Panc1 (cell line): Measurements from ENCODE around the gene MEIOB. TPM values are rescaled to one million over a fixed set of nuclear protein-coding genes. Genes with fewer than 3 reads are reported as not detected.
"Not testable (repeated sequence)": the region's sequence is repeated elsewhere in the genome, so short reads cannot be mapped to it uniquely, and the experiment has no call there.

Source experiments
- ATAC-seq: fragments of 200-7000 bp; cut with Tn5 transposase; 2 replicates; pipeline ENCODE4 v1.9.1; 2020; ENCODE audit warnings: mild to moderate bottlenecking, moderate library complexity
- BruUV-seq: library from RNA; stranded (reverse); fragments of 400-500 nt; replicated peaks from 2 replicates; lab custom pipeline; 2021; lab: Mats Ljungman, UMichigan
- CTCF ChIA-PET: fragments of 300-600 bp; sonication (Branson Sonifier 250); formaldehyde crosslinking; loops from one replicate; lab custom pipeline; 2022; ENCODE audit warnings: antibody characterized with exemption; lab: Charles Lee
- POLR2A ChIA-PET: fragments of 300-600 bp; sonication (Branson Sonifier 250); formaldehyde crosslinking; loops from one replicate; lab custom pipeline; 2022; ENCODE audit warnings: antibody characterized with exemption; lab: Charles Lee
- DNase-seq: peaks from one replicate; pipeline ENCODE4 v3.0.0-alpha.2; 2010; ENCODE audit warnings: low read depth, low spot score
- H3K27ac ChIP-seq: 2 replicates; pipeline ENCODE4 v1.5.1; 2011; ENCODE audit warnings: mild to moderate bottlenecking, low read length, inconsistent platforms
- H3K27me3 ChIP-seq: fragments of 200-500 bp; sonication (Bioruptor generic); 2 replicates; pipeline ENCODE4 v1.6.0; 2014; ENCODE audit warnings: low read length, inconsistent platforms; ENCODE audit not compliant: control insufficient read depth, insufficient read depth
- H3K36me3 ChIP-seq: fragments of 200-500 bp; sonication (Bioruptor generic); 2 replicates; pipeline ENCODE4 v1.5.1; 2014; ENCODE audit warnings: inconsistent platforms, mild to moderate bottlenecking, low read length, moderate library complexity; ENCODE audit not compliant: control insufficient read depth, insufficient read depth
- H3K4me1 ChIP-seq: 2 replicates; pipeline ENCODE4 v1.5.1; 2011; ENCODE audit warnings: inconsistent platforms, mild to moderate bottlenecking, low read length, moderate library complexity; ENCODE audit not compliant: control insufficient read depth, insufficient read depth
- H3K4me3 ChIP-seq, 2 experiments: 2 replicates each; pipeline ENCODE4 v1.5.1; 2011 to 2012; ENCODE audit warnings: low read depth in 2 of 2, low read length in 2 of 2, mild to moderate bottlenecking in 2 of 2, inconsistent platforms in 1 of 2, moderate library complexity in 1 of 2
- H3K9me3 ChIP-seq: fragments of 200-500 bp; sonication (Bioruptor generic); 2 replicates; pipeline ENCODE4 v1.5.1; 2014; ENCODE audit warnings: low read depth, mild to moderate bottlenecking, inconsistent platforms, low read length, moderate library complexity; ENCODE audit not compliant: control insufficient read depth, insufficient read depth
- POLR2AphosphoS5 ChIP-seq: IDR thresholded peaks from 2 replicates; pipeline ENCODE4 v1.6.1; 2012; ENCODE audit warnings: mild to moderate bottlenecking, low read depth, low read length, moderate library complexity
- SIN3A ChIP-seq: IDR thresholded peaks from 2 replicates; pipeline ENCODE4 v1.6.1; 2012; ENCODE audit warnings: low read depth, mild to moderate bottlenecking, low read length, moderate library complexity, borderline replicate concordance; ENCODE audit not compliant: insufficient read depth
- TCF7L2 ChIP-seq: IDR thresholded peaks from 2 replicates; pipeline ENCODE4 v1.6.1; 2011; ENCODE audit warnings: mild to moderate bottlenecking, low read depth, low read length, inconsistent platforms
- in situ Hi-C: cut with HindIII; loops from 2 replicates; pipeline ENCODE4 v1.10.0; 2016; ENCODE audit warnings: low sequenced_read_pairs, low pct_unique_long_range_greater_than_20kb
- intact Hi-C: fragments of 100-400 bp; cut with micrococcal nuclease; formaldehyde crosslinking; loops from one replicate; pipeline ENCODE4 v1.10.0; 2022; ENCODE audit not compliant: unreplicated experiment
- total RNA-seq: library from RNA; stranded (reverse); gene quantifications from one replicate; pipeline ENCODE4 v1.2.1, GENCODE V29; 2021; ENCODE audit not compliant: unreplicated experiment
- TF ChIP-seq, protein P1 (sequence below), 2 experiments: IDR thresholded peaks; 2 replicates each; pipeline ENCODE4 v1.6.1; 2011 to 2012; ENCODE audit warnings: low read depth in 2 of 2, control low read depth in 1 of 2, low read length in 1 of 2, mild to moderate bottlenecking in 1 of 2, moderate library complexity in 1 of 2; ENCODE audit not compliant: insufficient read depth in 1 of 2
- TF ChIP-seq, protein P2 (sequence below): fragments of 450-650 bp; IDR thresholded peaks from 2 replicates; pipeline ENCODE4 v1.5.1; 2017; ENCODE audit warnings: mild to moderate bottlenecking

The MEIOB gene
- total RNA-seq, 1 experiment from 2014 or later = not detected

DNA sequence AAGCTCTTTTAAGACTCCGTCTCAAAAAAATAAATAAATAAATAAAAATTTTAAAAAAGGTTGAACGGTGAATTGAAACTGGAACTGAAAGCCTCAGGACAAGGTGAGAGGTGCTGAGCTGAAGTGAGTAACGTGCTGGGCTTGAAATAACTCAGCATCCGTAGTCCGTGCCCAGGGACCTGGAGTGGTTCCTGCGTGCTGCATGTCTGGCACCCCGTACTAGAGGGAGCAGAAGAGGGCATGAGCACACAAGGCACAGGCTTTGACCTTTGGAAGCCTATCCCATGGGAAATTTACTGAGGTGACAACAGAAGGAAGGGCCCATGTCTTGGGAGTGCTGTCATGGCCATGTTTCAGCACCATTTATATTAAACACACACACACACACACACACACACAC, 4.5 kb upstream of the MEIOB start:
- intact Hi-C loops (no loop called here), in situ Hi-C loops (no loop called here)
- no peak for DNase-seq
- no TSS peak for BruUV-seq
- ChIA-PET CTCF (interaction anchor here (0.6 kb wide), 1 partner anchor 11 kb away, joined by 3 read pairs; no protein-coding TSS in a partner anchor), POLR2A (no interaction called here)
- no peaks in the 10 kb centered on the region for H3K9me3 ChIP-seq
- peaks cover 13% of the 10 kb centered on the region for H3K4me1 ChIP-seq
- H3K27me3 ChIP-seq = no peaks in the 10 kb centered on the region
- no peak overlapping the region for H3K27ac ChIP-seq
- H3K36me3 ChIP-seq = no peaks in the 10 kb centered on the region
- ATAC-seq = no peak
- TF ChIP-seq POLR2AphosphoS5 (no peak), SIN3A (no peak), TCF7L2 (no peak)
- TF ChIP-seq, protein P1, sequence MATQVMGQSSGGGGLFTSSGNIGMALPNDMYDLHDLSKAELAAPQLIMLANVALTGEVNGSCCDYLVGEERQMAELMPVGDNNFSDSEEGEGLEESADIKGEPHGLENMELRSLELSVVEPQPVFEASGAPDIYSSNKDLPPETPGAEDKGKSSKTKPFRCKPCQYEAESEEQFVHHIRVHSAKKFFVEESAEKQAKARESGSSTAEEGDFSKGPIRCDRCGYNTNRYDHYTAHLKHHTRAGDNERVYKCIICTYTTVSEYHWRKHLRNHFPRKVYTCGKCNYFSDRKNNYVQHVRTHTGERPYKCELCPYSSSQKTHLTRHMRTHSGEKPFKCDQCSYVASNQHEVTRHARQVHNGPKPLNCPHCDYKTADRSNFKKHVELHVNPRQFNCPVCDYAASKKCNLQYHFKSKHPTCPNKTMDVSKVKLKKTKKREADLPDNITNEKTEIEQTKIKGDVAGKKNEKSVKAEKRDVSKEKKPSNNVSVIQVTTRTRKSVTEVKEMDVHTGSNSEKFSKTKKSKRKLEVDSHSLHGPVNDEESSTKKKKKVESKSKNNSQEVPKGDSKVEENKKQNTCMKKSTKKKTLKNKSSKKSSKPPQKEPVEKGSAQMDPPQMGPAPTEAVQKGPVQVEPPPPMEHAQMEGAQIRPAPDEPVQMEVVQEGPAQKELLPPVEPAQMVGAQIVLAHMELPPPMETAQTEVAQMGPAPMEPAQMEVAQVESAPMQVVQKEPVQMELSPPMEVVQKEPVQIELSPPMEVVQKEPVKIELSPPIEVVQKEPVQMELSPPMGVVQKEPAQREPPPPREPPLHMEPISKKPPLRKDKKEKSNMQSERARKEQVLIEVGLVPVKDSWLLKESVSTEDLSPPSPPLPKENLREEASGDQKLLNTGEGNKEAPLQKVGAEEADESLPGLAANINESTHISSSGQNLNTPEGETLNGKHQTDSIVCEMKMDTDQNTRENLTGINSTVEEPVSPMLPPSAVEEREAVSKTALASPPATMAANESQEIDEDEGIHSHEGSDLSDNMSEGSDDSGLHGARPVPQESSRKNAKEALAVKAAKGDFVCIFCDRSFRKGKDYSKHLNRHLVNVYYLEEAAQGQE (IDR thresholded peaks at IDR 0.05; ENCODE audit: insufficient read depth in 1 of 2, low read depth in 2 of 2, low read length in 1 of 2) = no peak
- TF ChIP-seq, protein P2, sequence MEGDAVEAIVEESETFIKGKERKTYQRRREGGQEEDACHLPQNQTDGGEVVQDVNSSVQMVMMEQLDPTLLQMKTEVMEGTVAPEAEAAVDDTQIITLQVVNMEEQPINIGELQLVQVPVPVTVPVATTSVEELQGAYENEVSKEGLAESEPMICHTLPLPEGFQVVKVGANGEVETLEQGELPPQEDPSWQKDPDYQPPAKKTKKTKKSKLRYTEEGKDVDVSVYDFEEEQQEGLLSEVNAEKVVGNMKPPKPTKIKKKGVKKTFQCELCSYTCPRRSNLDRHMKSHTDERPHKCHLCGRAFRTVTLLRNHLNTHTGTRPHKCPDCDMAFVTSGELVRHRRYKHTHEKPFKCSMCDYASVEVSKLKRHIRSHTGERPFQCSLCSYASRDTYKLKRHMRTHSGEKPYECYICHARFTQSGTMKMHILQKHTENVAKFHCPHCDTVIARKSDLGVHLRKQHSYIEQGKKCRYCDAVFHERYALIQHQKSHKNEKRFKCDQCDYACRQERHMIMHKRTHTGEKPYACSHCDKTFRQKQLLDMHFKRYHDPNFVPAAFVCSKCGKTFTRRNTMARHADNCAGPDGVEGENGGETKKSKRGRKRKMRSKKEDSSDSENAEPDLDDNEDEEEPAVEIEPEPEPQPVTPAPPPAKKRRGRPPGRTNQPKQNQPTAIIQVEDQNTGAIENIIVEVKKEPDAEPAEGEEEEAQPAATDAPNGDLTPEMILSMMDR = no peak
- H3K4me3 ChIP-seq = no peak overlapping the region

DNA sequence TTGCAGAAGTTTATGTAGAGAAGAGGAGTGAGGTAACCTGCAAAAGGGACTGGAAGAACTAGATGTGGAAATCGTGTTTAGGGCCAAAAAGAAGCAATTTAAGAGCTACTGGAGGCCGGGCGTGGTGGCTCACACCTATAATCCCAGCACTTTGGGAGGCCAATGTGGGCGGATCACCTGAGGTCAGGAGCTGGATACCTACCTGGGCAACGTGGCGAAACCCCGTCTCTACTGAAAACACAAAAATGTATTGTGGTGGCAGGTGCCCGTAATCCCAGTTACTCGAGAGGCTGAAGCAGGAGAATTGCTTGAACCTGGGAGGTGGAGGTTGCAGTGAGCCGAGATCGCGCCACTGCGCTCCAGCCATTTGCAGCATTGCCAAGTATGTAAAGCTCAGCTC, 4.1 kb upstream of the MEIOB start:
- POLR2A ChIA-PET, H3K27ac ChIP-seq, intact Hi-C loops, H3K36me3 ChIP-seq, DNase-seq, ATAC-seq, H3K4me3 ChIP-seq, H3K9me3 ChIP-seq, H3K27me3 ChIP-seq, BruUV-seq, in situ Hi-C loops: not testable (repeated sequence)
- CTCF ChIA-PET = interaction anchor here (0.6 kb wide), 1 partner anchor 11 kb away, joined by 3 read pairs; no protein-coding TSS in a partner anchor
- H3K4me1 ChIP-seq = peaks cover 13% of the 10 kb centered on the region

DNA sequence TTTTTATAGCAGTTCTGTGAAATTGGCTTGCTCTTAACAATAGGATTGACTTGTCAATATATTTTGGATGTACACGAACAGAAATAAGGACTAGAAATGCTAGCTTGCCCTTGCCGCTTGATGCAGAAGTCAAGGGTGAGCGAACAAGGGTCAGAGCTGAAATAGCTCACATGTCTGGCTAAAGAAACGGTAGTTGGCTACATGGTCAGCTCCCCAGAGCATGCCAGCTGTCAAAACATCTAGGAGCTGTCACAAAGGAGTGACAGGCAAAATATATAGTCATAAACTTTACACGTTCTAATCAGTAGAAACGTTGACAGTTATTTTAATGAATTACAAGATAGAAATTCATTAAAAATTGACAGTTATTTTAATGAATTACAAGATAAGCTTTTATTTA, 2.9 kb upstream of the MEIOB start:
- Histone ChIP-seq H3K4me1 (peaks cover 24% of the 10 kb centered on the region), H3K27ac (no peak overlapping the region), H3K9me3 (no peaks in the 10 kb centered on the region), H3K4me3 (no peak overlapping the region), H3K36me3 (no peaks in the 10 kb centered on the region), H3K27me3 (no peaks in the 10 kb centered on the region)
- DNase-seq = no peak
- intact Hi-C loops (no loop called here), in situ Hi-C loops (no loop called here)
- ChIA-PET POLR2A (no interaction called here), CTCF (interaction anchor here (0.6 kb wide), 1 partner anchor 60 kb away, joined by 7 read pairs; no protein-coding TSS in a partner anchor)
- no peak for TF ChIP-seq SIN3A
- TF ChIP-seq, protein P1 (IDR thresholded peaks at IDR 0.05; ENCODE audit: insufficient read depth in 1 of 2, low read depth in 2 of 2, low read length in 1 of 2) = no peak
- BruUV-seq = no TSS peak
- ATAC-seq = no peak
